ENCODE data around the gene MORN1.

- no peak for TF ChIP-seq CTCF (IDR thresholded peaks at IDR 0.05; ENCODE audit: low read depth, low read length, missing input control)
- TF ChIP-seq SP1 (IDR thresholded peaks at IDR 0.05), result no peak
- TF ChIP-seq REST (IDR thresholded peaks at IDR 0.05), result no peak
- no peak for TF ChIP-seq RAD21 (IDR thresholded peaks at IDR 0.05)
- no peak for TF ChIP-seq JUND (IDR thresholded peaks at IDR 0.05)
- TF ChIP-seq HNF4A (conservative IDR thresholded peaks at IDR 0.05), result no peak
- TF ChIP-seq GABPA (IDR thresholded peaks at IDR 0.05 in 1 of 2, conservative IDR thresholded peaks at IDR 0.05 in 1 of 2), result no peak
Observed at GRCh38 chr1:2310332-2311183, 80.8 kb downstream of the MORN1 start.

Measured in liver (tissue), 3 donors.